HUES6 (cell line): ENCODE data around the gene CUL7.
A peak's percentile ranks its signal among the peaks of the same experiment; 100 is the strongest.
"Not testable (repeated sequence)": the region's sequence is repeated elsewhere in the genome, so short reads cannot be mapped to it uniquely, and the experiment has no call there.

ENCODE experiments used
- H3K27ac ChIP-seq: 2 replicates; pipeline ENCODE4 v1.7.0; 2013; ENCODE audit warnings: low read depth, mild to moderate bottlenecking, low read length, inconsistent platforms
- H3K27me3 ChIP-seq: 2 replicates; pipeline ENCODE4 v1.6.1; 2013; ENCODE audit warnings: low read length; ENCODE audit not compliant: control insufficient read depth, insufficient read depth
- H3K36me3 ChIP-seq: 2 replicates; pipeline ENCODE4 v1.6.1; 2013; ENCODE audit warnings: low read length; ENCODE audit not compliant: control insufficient read depth, insufficient read depth
- H3K4me1 ChIP-seq: 2 replicates; pipeline ENCODE4 v1.6.1; 2013; ENCODE audit warnings: low read length; ENCODE audit not compliant: control insufficient read depth, insufficient read depth
- H3K4me3 ChIP-seq: 2 replicates; pipeline ENCODE4 v1.5.1; 2013; ENCODE audit warnings: low read depth, low read length
- H3K9ac ChIP-seq: one replicate; pipeline ENCODE4 v1.6.1; 2013; ENCODE audit warnings: mild to moderate bottlenecking, low read length
- H3K9me3 ChIP-seq: 2 replicates; pipeline ENCODE4 v1.6.1; 2013; ENCODE audit warnings: low read depth, low read length; ENCODE audit not compliant: control insufficient read depth, insufficient read depth

The CUL7 gene

GRCh38 chr6:43013097-43013842, 40.4 kb downstream of the CUL7 start:
- Histone ChIP-seq H3K4me3 (peak overlapping the region; percentile 62), H3K4me1 (peaks cover 8% of the 10 kb centered on the region), H3K27me3 (no peaks in the 10 kb centered on the region), H3K9me3 (no peaks in the 10 kb centered on the region), H3K27ac (no peak overlapping the region), H3K36me3 (peaks cover 54% of the 10 kb centered on the region), H3K9ac (peak overlapping the region; percentile 41)

DNA sequence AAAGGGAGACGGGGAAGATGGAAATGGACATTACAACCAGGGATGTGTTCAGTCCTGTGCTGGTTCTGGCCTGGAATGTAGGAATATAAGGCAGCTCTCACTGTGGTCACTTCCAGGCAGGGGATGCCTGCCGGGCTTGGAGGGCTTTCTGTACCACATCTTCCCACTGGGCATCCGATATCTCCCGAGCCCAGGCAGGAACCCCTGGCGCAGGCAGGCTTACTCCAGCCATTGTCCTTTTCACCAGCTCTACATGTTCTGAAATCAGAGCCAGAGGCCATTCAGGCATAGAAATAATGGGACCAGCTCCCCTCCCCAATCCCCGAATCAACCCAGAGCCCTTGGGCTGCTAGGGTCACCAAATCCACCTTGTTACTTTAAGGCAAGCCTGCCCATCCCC, 41.3 kb downstream of the CUL7 start:
- H3K9ac ChIP-seq = peak overlapping the region; percentile 12
- no peaks in the 10 kb centered on the region for H3K9me3 ChIP-seq
- H3K27ac ChIP-seq = no peak overlapping the region
- H3K4me3 ChIP-seq = peak overlapping the region; percentile 62
- no peaks in the 10 kb centered on the region for H3K27me3 ChIP-seq
- H3K4me1 ChIP-seq = peaks cover 8% of the 10 kb centered on the region
- H3K36me3 ChIP-seq = peaks cover 58% of the 10 kb centered on the region

GRCh38 chr6:43011207-43011606, 42.4 kb downstream of the CUL7 start:
- H3K36me3 ChIP-seq = peaks cover 63% of the 10 kb centered on the region
- no peaks in the 10 kb centered on the region for H3K9me3 ChIP-seq
- H3K4me3 ChIP-seq = no peak overlapping the region
- H3K4me1 ChIP-seq = peaks cover 8% of the 10 kb centered on the region
- H3K27me3 ChIP-seq = no peaks in the 10 kb centered on the region
- no peak overlapping the region for H3K9ac ChIP-seq
- H3K27ac ChIP-seq = no peak overlapping the region

- Histone ChIP-seq H3K9ac (no peak overlapping the region), H3K27me3 (no peaks in the 10 kb centered on the region), H3K9me3 (no peaks in the 10 kb centered on the region), H3K36me3 (peaks cover 67% of the 10 kb centered on the region), H3K4me1 (peaks cover 8% of the 10 kb centered on the region), H3K27ac (no peak overlapping the region), H3K4me3 (no peak overlapping the region)
Observed at GRCh38 chr6:43009124-43009523, 44.5 kb downstream of the CUL7 start.

GRCh38 chr6:43007126-43007525, 46.5 kb downstream of the CUL7 start:
- Histone ChIP-seq H3K36me3 (peaks cover 61% of the 10 kb centered on the region), H3K4me3 (no peak overlapping the region), H3K27me3 (no peaks in the 10 kb centered on the region), H3K9ac (no peak overlapping the region), H3K4me1 (no peaks in the 10 kb centered on the region), H3K27ac (no peak overlapping the region), H3K9me3 (no peaks in the 10 kb centered on the region)

GRCh38 chr6:43006251-43006650, 47.4 kb downstream of the CUL7 start:
- Histone ChIP-seq H3K36me3 (peaks cover 53% of the 10 kb centered on the region), H3K27me3 (no peaks in the 10 kb centered on the region), H3K27ac (no peak overlapping the region), H3K4me1 (no peaks in the 10 kb centered on the region), H3K9ac (no peak overlapping the region), H3K9me3 (no peaks in the 10 kb centered on the region), H3K4me3 (no peak overlapping the region)

GRCh38 chr6:43005844-43006243, 47.8 kb downstream of the CUL7 start:
- no peaks in the 10 kb centered on the region for H3K27me3 ChIP-seq
- H3K4me1 ChIP-seq = no peaks in the 10 kb centered on the region
- H3K4me3 ChIP-seq = no peak overlapping the region
- no peak overlapping the region for H3K9ac ChIP-seq
- no peak overlapping the region for H3K27ac ChIP-seq
- peaks cover 48% of the 10 kb centered on the region for H3K36me3 ChIP-seq
- H3K9me3 ChIP-seq = no peaks in the 10 kb centered on the region

- no peaks in the 10 kb centered on the region for H3K27me3 ChIP-seq
- H3K9ac ChIP-seq = no peak overlapping the region
- no peaks in the 10 kb centered on the region for H3K9me3 ChIP-seq
- peaks cover 8% of the 10 kb centered on the region for H3K36me3 ChIP-seq
- H3K4me1 ChIP-seq = no peaks in the 10 kb centered on the region
- no peak overlapping the region for H3K27ac ChIP-seq
- no peak overlapping the region for H3K4me3 ChIP-seq
Observed at GRCh38 chr6:43001843-43002242, 51.8 kb downstream of the CUL7 start.

DNA sequence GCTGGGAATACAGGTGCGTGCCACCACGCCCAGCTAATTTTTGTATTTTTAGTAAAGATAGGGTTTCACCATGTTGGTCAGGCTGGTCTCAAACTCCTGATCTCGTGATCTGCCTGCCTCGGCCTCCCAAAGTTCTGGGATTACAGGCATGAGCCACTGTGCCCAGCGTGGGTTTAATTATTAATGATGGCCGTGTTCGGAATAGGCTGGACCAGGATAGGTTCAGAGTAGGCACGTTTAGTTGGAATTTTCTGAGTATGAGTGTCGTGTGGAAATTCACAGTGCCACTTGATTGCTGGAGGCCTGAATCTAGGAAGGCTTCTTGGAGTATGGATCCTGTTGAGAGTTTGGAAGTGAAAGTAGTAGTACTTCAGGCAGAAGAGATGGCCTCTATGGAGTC, 55.4 kb downstream of the CUL7 start:
- H3K36me3 ChIP-seq, H3K27ac ChIP-seq, H3K9me3 ChIP-seq, H3K4me3 ChIP-seq, H3K9ac ChIP-seq, H3K27me3 ChIP-seq, H3K4me1 ChIP-seq: not testable (repeated sequence)

GRCh38 chr6:42996513-42996912, 57.1 kb downstream of the CUL7 start:
- H3K36me3 ChIP-seq = peaks cover 4% of the 10 kb centered on the region; the same call in 1 of the 2 replicates
- no peaks in the 10 kb centered on the region for H3K9me3 ChIP-seq
- H3K27me3 ChIP-seq = no peaks in the 10 kb centered on the region
- no peak overlapping the region for H3K9ac ChIP-seq
- no peaks in the 10 kb centered on the region for H3K4me1 ChIP-seq
- no peak overlapping the region for H3K27ac ChIP-seq
- H3K4me3 ChIP-seq = no peak overlapping the region

DNA sequence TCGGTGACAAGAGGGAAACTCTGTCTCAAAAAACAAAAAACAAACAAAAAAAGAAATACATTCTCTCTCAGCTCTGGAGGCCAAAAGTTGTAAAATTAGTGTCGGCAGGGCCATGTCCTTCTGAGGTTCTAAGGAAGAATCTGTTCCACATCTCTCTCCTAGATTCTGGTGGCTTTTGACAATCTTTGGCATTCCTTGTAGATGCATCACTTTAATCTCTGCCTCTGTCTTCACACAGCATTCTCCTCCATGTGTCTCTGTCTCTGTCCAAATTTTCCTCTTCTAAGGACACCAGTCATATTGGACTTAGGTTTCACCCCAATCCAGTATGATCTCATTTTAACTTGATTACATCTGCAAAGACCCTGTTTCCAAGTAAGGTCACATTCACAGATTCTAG, 60.2 kb downstream of the CUL7 start:
- Histone ChIP-seq H3K4me3 (no peak overlapping the region), H3K9me3 (no peaks in the 10 kb centered on the region), H3K9ac (no peak overlapping the region), H3K36me3 (peaks cover 28% of the 10 kb centered on the region), H3K27ac (no peak overlapping the region), H3K27me3 (no peaks in the 10 kb centered on the region), H3K4me1 (no peaks in the 10 kb centered on the region)
